Smooth muscle cell (in vitro differentiated cells): Measurements from ENCODE around the gene GRM8. TPM values are rescaled to one million over a fixed set of nuclear protein-coding genes. Genes with fewer than 3 reads are reported as not detected.

Experiments used
- DNase-seq: peaks from one replicate; lab custom pipeline; 2025; ENCODE audit not compliant: unreplicated experiment; lab: John Stamatoyannopoulos, UW
- H2AFZ ChIP-seq: fragments of 200-600 bp; sonication (generic); 2 replicates; pipeline ENCODE4 v1.6.0; 2016; ENCODE audit warnings: antibody characterized with exemption, low read depth, mild to moderate bottlenecking
- H3F3A ChIP-seq: fragments of 200-600 bp; sonication (generic); 2 replicates; pipeline ENCODE4 v1.6.0; 2017; ENCODE audit warnings: antibody characterized with exemption, low read depth
- H3K27ac ChIP-seq: fragments of 200-600 bp; sonication (generic); 2 replicates; pipeline ENCODE4 v1.5.1; 2016; ENCODE audit warnings: low read depth, mild to moderate bottlenecking
- H3K27me3 ChIP-seq: fragments of 200-600 bp; sonication (generic); 2 replicates; pipeline ENCODE4 v1.6.1; 2016; ENCODE audit warnings: low read depth, mild to moderate bottlenecking
- H3K36me3 ChIP-seq: fragments of 200-600 bp; sonication (generic); 2 replicates; pipeline ENCODE4 v1.5.1; 2016; ENCODE audit warnings: low read depth
- H3K4me1 ChIP-seq: fragments of 200-600 bp; sonication (generic); 2 replicates; pipeline ENCODE4 v1.5.1; 2016; ENCODE audit warnings: low read depth
- H3K4me2 ChIP-seq: fragments of 200-600 bp; sonication (generic); 2 replicates; pipeline ENCODE4 v1.6.0; 2016; ENCODE audit warnings: mild to moderate bottlenecking
- H3K4me3 ChIP-seq: fragments of 200-600 bp; sonication (generic); 2 replicates; pipeline ENCODE4 v1.5.1; 2016; ENCODE audit warnings: mild to moderate bottlenecking
- H3K79me2 ChIP-seq: fragments of 200-600 bp; sonication (generic); 2 replicates; pipeline ENCODE4 v1.6.0; 2016; ENCODE audit warnings: low read depth, mild to moderate bottlenecking
- H3K9ac ChIP-seq: fragments of 200-600 bp; sonication (generic); 2 replicates; pipeline ENCODE4 v1.6.0; 2016; ENCODE audit warnings: low read depth
- H3K9me3 ChIP-seq: fragments of 200-600 bp; sonication (generic); replicated peaks from 2 replicates; pipeline ENCODE4 v1.5.1; 2016; ENCODE audit warnings: low read depth
- H4K20me1 ChIP-seq: fragments of 200-600 bp; sonication (generic); 2 replicates; pipeline ENCODE4 v1.6.0; 2016; ENCODE audit warnings: low read depth
- CTCF ChIP-seq: fragments of 200-600 bp; sonication (generic); IDR thresholded peaks from 2 replicates; pipeline ENCODE4 v1.5.1; 2017; ENCODE audit warnings: borderline replicate concordance, mild to moderate bottlenecking, antibody characterized with exemption; ENCODE audit not compliant: insufficient read depth, poor library complexity, severe bottlenecking
- WGBS: methylation state at CpG from one replicate; pipeline ENCODE4 v1.1.7; 2016; ENCODE audit warnings: low lambda C conversion rate; 5-methylcytosine and 5-hydroxymethylcytosine counted together
- polyA plus RNA-seq: library from polyadenylated mRNA; unstranded; fragments of >200 nt; fragmentation: Nextera tagmentation; extraction: Ambion mirVana; gene quantifications from 2 replicates; pipeline ENCODE4 v1.2.1, GENCODE V29; 2016
- total RNA-seq: library from RNA; depleted of rRNA; stranded (reverse); fragments of >200 nt; gene quantifications from 2 replicates; pipeline ENCODE4 v1.2.3, GENCODE V29; 2014

The GRM8 gene
- total and polyA plus RNA-seq, 2 experiments from 2014 or later = 9.8 to 20.5 TPM

DNA sequence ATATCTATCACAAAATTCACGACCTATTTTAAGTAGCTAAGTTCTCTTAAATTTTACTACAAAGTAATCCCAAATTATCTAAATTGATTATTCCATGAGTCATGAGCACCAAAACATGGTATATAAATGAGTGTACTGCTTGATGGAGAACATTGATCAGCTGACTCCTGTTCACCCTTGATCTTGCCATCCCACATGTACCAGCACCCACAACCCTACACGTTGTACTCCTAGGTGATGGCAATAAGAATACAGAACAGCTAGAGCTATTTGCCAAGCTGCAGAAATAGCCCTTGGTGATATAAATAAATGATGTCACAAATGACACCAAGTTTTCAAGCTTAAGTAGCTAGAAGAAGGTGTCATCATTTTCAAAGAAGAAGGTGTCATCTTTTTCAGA is 235.5 kb downstream of the GRM8 start:
- Histone ChIP-seq H3K27ac (no peak overlapping the region), H3K4me2 (no peak overlapping the region), H3F3A (no peaks in the 10 kb centered on the region), H4K20me1 (no peaks in the 10 kb centered on the region), H3K4me1 (no peaks in the 10 kb centered on the region), H3K36me3 (no peaks in the 10 kb centered on the region), H2AFZ (no peak overlapping the region), H3K9me3 (no peaks in the 10 kb centered on the region), H3K27me3 (no peaks in the 10 kb centered on the region), H3K4me3 (no peak overlapping the region), H3K9ac (no peak overlapping the region), H3K79me2 (no peaks in the 10 kb centered on the region)
- 91% methylated on average over 2 of the region's 2 CpGs for WGBS
- DNase-seq = no peak
- TF ChIP-seq CTCF = no peak

GRCh38 chr7:127000725-127001124 is 252.0 kb downstream of the GRM8 start:
- Histone ChIP-seq H3K9ac (no peak overlapping the region), H3K27ac (no peak overlapping the region), H2AFZ (no peak overlapping the region), H3K4me2 (no peak overlapping the region), H3K4me1 (no peaks in the 10 kb centered on the region), H3K4me3 (no peak overlapping the region), H4K20me1 (peaks cover 5% of the 10 kb centered on the region), H3F3A (no peaks in the 10 kb centered on the region), H3K9me3 (no peaks in the 10 kb centered on the region), H3K27me3 (no peaks in the 10 kb centered on the region), H3K79me2 (no peaks in the 10 kb centered on the region), H3K36me3 (no peaks in the 10 kb centered on the region)
- 91% methylated on average over 3 of the region's 3 CpGs for WGBS
- no peak for TF ChIP-seq CTCF
- no peak for DNase-seq

DNA sequence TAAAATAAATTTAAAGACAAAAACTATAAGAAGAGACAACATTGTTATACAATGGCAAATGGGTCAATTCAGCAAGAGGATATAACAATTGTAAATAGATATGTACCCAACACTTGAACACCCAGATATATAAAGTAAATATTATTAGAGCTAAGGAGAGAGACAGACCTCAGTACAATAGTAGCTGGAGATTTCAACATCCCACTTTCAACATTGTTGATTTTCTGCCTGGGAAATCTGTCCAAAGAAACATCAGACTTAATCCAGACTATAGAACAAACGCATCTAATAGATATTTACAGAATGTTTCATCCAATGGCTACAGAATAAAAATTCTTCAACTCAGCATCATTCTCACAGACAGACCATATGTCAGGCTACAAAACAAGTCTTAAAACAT is 256.1 kb downstream of the GRM8 start:
- DNase-seq = no peak
- no peak overlapping the region for H3K4me2 ChIP-seq
- no peaks in the 10 kb centered on the region for H3F3A ChIP-seq
- H2AFZ ChIP-seq = no peak overlapping the region
- H3K27ac ChIP-seq = no peak overlapping the region
- WGBS = 64% methylated on average over 1 of the region's 1 CpG
- no peaks in the 10 kb centered on the region for H3K79me2 ChIP-seq
- peaks cover under 1% of the 10 kb centered on the region for H3K4me1 ChIP-seq
- H3K4me3 ChIP-seq = no peak overlapping the region
- TF ChIP-seq CTCF = no peak
- H3K9me3 ChIP-seq = no peaks in the 10 kb centered on the region
- peaks cover 5% of the 10 kb centered on the region for H4K20me1 ChIP-seq
- no peak overlapping the region for H3K9ac ChIP-seq
- H3K27me3 ChIP-seq = no peaks in the 10 kb centered on the region
- no peaks in the 10 kb centered on the region for H3K36me3 ChIP-seq

- Histone ChIP-seq H3F3A (no peaks in the 10 kb centered on the region), H3K4me3 (no peak overlapping the region), H3K27ac (no peak overlapping the region), H3K9ac (no peak overlapping the region), H2AFZ (no peak overlapping the region), H3K4me2 (no peak overlapping the region), H3K4me1 (peaks cover 12% of the 10 kb centered on the region), H3K79me2 (no peaks in the 10 kb centered on the region), H3K36me3 (no peaks in the 10 kb centered on the region), H3K27me3 (no peaks in the 10 kb centered on the region), H3K9me3 (no peaks in the 10 kb centered on the region), H4K20me1 (peaks cover 5% of the 10 kb centered on the region)
- WGBS = 85% methylated on average over 2 of the region's 2 CpGs
- no peak for TF ChIP-seq CTCF
- no peak for DNase-seq
These were observed 259.0 kb downstream of the GRM8 start for GRCh38 chr7:126993626-126994213.
